Suprapubic skin (tissue), 4 donors: ENCODE measurements around the gene ZSCAN22. TPM values are rescaled to one million over a fixed set of nuclear protein-coding genes. Genes with fewer than 3 reads are reported as not detected.

Experiments
- DNase-seq, 2 donors: peaks; one replicate each; pipeline ENCODE4 v3.0.0-alpha.2; 2019; ENCODE audit warnings: low spot score in 2 of 2
- H3K27ac ChIP-seq: fragments of 200-600 bp; sonication (generic); one replicate; pipeline ENCODE4 v1.5.1; 2019
- H3K27me3 ChIP-seq: fragments of 200-600 bp; sonication (generic); one replicate; pipeline ENCODE4 v1.5.1; 2019
- H3K36me3 ChIP-seq: fragments of 200-600 bp; sonication (generic); one replicate; pipeline ENCODE4 v1.5.1; 2019
- H3K4me1 ChIP-seq: fragments of 200-600 bp; sonication (generic); one replicate; pipeline ENCODE4 v1.5.1; 2019
- H3K4me3 ChIP-seq: fragments of 200-600 bp; sonication (generic); one replicate; pipeline ENCODE4 v1.5.1; 2019; ENCODE audit warnings: mild to moderate bottlenecking
- H3K9me3 ChIP-seq: fragments of 200-600 bp; sonication (generic); one replicate; pipeline ENCODE4 v1.5.1; 2019
- EP300 ChIP-seq: sonication (generic); formaldehyde crosslinking; IDR thresholded peaks from one replicate; pipeline ENCODE4 v1.6.1; 2017; ENCODE audit warnings: antibody characterized with exemption
- POLR2A ChIP-seq, 2 donors: fragments of 450-650 bp; IDR thresholded peaks; one replicate each; pipeline ENCODE4 v1.6.1; 2017; ENCODE audit warnings: antibody characterized with exemption in 2 of 2, mild to moderate bottlenecking in 2 of 2, moderate library complexity in 2 of 2
- POLR2AphosphoS5 ChIP-seq, 3 donors: sonication (generic); formaldehyde crosslinking; IDR thresholded peaks; one replicate each; pipeline ENCODE4 v1.6.1; 2017; ENCODE audit warnings: antibody characterized with exemption in 3 of 3
- WGBS: methylation state at CpG from one replicate; pipeline ENCODE4 v1.1.5; 2018; 5-methylcytosine and 5-hydroxymethylcytosine counted together
- total RNA-seq, 4 donors: library from RNA; depleted of rRNA; stranded (reverse); fragments of >200 nt; gene quantifications; one replicate each; pipeline ENCODE4 v1.1.0, GENCODE V29; 2016
- TF ChIP-seq, protein P1 (sequence below), 2 donors: fragments of 200-600 bp in 1 of 2; fragments of 450-650 bp in 1 of 2; sonication (generic) in 1 of 2; IDR thresholded peaks; one replicate each; pipeline ENCODE4 v1.5.1; 2016 to 2019; ENCODE audit warnings: antibody characterized with exemption in 2 of 2, mild to moderate bottlenecking in 1 of 2, moderate library complexity in 1 of 2

The ZSCAN22 gene
- total RNA-seq, 4 donors from 2014 or later = 4.3 to 7.6 (median 5.6) TPM

DNA sequence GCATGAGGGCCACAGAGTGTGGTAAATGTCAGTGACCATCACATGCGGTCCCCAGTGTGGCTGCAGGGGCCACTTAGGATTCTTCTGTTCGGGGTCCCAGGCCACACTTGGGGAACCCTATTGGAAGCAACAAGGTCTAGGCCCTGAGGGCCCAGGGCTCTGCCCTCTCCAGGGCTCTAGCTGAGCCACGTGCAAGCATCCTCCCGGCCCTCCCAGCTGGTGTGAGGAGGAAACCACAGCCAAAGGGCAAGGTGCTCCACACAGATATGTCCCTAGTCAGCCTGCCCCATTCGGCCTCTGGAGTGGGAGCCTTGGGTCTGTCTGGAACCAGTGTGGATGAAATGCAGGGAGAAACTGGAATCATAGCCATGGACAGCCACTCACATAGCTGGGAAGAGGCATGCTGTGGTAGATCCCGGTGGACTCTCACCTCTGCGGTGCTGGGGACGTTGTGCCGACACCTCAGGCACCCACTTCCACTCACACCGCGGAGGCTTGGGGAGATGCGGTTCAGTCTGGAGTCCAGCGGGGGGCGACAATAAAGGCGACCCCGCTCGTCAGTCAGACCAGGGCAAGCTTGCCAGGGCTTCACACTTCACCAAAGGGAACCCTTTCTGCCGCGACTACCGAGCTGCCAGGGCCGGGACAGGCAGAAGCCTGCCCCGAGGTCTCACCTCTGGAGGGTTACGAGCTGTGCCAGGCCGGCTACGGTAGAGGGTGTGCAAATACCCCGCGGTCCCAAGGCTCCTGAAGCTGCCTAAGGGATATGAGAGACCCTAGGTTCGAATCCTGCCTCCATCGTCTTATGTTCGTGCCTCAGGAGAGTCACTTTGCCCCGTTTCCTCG lies 40.0 kb downstream of the ZSCAN22 start:
- no peak for DNase-seq
- TF ChIP-seq, protein P1, sequence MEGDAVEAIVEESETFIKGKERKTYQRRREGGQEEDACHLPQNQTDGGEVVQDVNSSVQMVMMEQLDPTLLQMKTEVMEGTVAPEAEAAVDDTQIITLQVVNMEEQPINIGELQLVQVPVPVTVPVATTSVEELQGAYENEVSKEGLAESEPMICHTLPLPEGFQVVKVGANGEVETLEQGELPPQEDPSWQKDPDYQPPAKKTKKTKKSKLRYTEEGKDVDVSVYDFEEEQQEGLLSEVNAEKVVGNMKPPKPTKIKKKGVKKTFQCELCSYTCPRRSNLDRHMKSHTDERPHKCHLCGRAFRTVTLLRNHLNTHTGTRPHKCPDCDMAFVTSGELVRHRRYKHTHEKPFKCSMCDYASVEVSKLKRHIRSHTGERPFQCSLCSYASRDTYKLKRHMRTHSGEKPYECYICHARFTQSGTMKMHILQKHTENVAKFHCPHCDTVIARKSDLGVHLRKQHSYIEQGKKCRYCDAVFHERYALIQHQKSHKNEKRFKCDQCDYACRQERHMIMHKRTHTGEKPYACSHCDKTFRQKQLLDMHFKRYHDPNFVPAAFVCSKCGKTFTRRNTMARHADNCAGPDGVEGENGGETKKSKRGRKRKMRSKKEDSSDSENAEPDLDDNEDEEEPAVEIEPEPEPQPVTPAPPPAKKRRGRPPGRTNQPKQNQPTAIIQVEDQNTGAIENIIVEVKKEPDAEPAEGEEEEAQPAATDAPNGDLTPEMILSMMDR (IDR thresholded peaks at IDR 0.05) = no peak
- no peak for TF ChIP-seq POLR2A (IDR thresholded peaks at IDR 0.05)
- no peak for TF ChIP-seq POLR2AphosphoS5 (IDR thresholded peaks at IDR 0.05)
- TF ChIP-seq EP300 = no peak
- 93% methylated on average over 22 of the region's 32 CpGs for WGBS
- Histone ChIP-seq H3K27ac (no peak overlapping the region), H3K36me3 (peaks cover 21% of the 10 kb centered on the region), H3K9me3 (no peaks in the 10 kb centered on the region), H3K4me1 (peaks cover 10% of the 10 kb centered on the region), H3K27me3 (no peaks in the 10 kb centered on the region), H3K4me3 (no peak overlapping the region)

DNA sequence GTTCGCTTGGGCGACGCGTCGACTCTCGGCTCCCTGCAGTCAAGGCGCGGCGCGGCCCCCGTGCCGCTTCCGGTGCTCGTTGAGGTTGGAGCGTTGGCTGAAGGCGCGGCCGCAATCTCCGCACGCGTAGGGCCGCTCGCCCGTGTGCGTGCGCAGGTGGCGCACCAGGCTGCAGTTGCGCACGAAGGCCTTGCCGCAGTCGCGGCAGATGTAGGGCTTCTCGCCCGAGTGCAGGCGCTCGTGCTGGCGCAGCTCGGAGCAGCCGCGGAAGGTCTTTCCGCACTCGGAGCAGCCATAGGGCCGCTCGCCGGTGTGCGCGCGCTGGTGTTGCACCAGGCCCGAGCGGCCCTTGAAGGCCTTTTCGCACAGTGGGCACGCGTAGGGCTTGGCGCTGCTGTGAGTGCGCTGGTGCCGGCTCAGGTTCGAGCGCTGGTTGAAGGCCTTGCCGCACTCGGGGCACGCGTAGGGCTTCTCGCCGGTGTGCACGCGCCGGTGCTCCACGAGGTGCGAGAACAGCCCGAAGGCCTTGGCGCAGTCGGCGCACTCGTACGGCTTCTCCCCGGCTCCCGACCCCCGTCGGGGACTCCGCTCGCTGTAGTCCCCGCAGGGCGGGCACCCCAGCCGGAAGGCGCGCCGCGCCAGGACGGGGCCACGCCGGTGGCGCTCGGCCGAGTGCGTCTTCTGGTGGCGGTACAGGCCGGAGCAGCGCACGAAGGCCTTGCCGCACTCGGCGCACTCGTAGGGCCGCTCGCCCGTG lies 41.1 kb downstream of the ZSCAN22 start:
- Histone ChIP-seq H3K27me3 (no peaks in the 10 kb centered on the region), H3K9me3 (no peaks in the 10 kb centered on the region), H3K4me3 (no peak overlapping the region), H3K4me1 (peaks cover 7% of the 10 kb centered on the region), H3K36me3 (peaks cover 21% of the 10 kb centered on the region), H3K27ac (no peak overlapping the region)
- 89% methylated on average over 44 of the region's 106 CpGs for WGBS
- no peak for DNase-seq
- no peak for TF ChIP-seq POLR2A (IDR thresholded peaks at IDR 0.05)
- TF ChIP-seq, protein P1 (IDR thresholded peaks at IDR 0.05) = no peak
- no peak for TF ChIP-seq POLR2AphosphoS5 (IDR thresholded peaks at IDR 0.05)
- no peak for TF ChIP-seq EP300

DNA sequence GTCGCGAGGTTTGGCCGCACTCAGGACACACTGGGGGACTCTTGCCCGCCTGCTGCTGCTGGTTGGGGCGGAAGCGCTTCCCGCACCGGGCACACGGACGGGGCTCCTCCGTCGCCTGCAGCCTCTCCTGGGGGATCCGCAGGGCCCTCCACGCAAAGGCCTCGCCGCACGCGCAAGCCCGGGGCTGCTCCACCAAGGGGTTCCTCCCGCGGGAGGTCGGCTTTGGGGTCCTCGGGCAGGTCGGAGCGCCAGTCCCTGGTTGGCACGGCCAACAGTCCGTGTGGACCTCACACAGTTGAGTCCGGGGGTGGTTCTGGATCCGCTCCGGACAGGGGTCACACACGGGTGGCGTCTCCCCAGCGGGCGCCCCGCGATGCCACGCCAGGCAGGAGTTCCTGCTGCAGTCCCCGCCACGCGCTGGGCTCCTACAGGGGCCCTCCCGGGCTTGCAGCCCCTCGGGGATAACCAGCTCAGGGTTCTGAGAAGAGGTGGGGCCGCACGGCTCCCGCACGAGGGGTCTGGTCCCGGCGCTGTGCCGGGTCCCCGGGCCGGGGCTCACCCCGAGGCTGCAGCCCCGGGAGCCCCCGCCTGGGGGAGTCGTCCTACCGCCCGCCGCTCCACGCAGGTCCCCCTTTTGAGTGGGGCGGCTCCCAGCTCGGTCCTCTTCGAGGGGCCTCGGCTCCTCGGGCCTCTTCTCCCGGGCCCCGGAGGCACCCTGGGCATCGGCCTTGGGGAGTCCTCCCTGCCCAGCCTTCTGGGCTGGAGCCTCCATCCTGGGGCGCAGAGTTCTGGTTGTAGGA lies 42.0 kb downstream of the ZSCAN22 start:
- WGBS = 100% methylated on average over 2 of the region's 68 CpGs
- no peaks in the 10 kb centered on the region for H3K27me3 ChIP-seq

DNA sequence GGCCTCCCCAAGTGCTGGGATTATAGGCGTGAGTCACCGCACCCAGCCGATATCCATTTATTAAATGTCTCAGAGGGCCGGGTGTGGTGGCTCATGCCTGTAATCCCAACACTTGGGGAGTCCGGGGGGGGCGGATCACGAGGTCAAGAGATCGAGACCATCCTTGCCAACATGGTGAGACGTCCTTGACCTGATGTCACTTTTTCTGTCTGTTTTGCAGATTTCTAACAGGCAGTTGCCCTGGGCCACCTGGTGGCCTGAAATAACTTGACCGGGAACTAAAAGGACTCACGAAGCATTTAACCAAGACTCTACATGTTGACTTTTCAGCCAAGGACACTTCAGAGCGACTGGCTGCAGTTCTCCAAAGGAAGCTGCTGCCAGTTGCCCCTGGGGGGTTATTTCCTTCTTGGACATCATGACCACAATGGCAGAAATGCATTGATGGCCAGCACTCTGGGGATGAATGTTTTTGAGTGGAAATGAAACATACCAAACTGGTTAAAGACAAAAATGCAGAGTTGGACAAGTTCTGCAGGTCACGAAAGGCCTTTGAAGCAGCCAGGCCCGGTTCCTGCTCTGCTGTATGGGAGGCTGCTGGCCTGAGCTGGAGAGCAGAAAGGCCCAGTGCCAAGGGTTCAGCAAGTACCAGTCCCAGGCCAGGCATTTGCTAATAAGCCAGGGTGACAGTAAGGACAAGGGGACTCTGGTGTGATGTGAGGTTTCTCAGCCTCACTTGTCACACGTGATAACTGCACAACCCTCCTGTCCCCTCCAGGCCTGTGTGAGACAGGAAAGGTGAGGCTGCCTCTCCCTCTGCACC lies 45.7 kb downstream of the ZSCAN22 start:
- H3K27ac ChIP-seq = no peak overlapping the region
- H3K27me3 ChIP-seq = no peaks in the 10 kb centered on the region
- no peaks in the 10 kb centered on the region for H3K4me1 ChIP-seq
- no peaks in the 10 kb centered on the region for H3K9me3 ChIP-seq
- no peak overlapping the region for H3K4me3 ChIP-seq
- TF ChIP-seq, protein P1 (IDR thresholded peaks at IDR 0.05) = no peak
- TF ChIP-seq EP300 = no peak
- no peak for TF ChIP-seq POLR2AphosphoS5 (IDR thresholded peaks at IDR 0.05)
- TF ChIP-seq POLR2A (IDR thresholded peaks at IDR 0.05) = no peak
- no peak for DNase-seq
- peaks cover 16% of the 10 kb centered on the region for H3K36me3 ChIP-seq
- WGBS = 71% methylated on average over 15 of the region's 15 CpGs

More for the DNA sequence above, 42.0 kb downstream of the ZSCAN22 start:
- no peaks in the 10 kb centered on the region for H3K9me3 ChIP-seq
- no peak overlapping the region for H3K4me3 ChIP-seq
- TF ChIP-seq, protein P1 (IDR thresholded peaks at IDR 0.05) = no peak
- TF ChIP-seq EP300 (no peak), POLR2A (IDR thresholded peaks at IDR 0.05) (no peak), POLR2AphosphoS5 (IDR thresholded peaks at IDR 0.05) (no peak)
- no peaks in the 10 kb centered on the region for H3K4me1 ChIP-seq
- no peak for DNase-seq
- H3K27ac ChIP-seq = no peak overlapping the region
- H3K36me3 ChIP-seq = peaks cover 21% of the 10 kb centered on the region
